Measurements from ENCODE around the gene MCM10. TPM values are rescaled to one million over a fixed set of nuclear protein-coding genes. Genes with fewer than 3 reads are reported as not detected.
"Not testable (repeated sequence)": the region's sequence is repeated elsewhere in the genome, so short reads cannot be mapped to it uniquely, and the experiment has no call there.

Gene MCM10
- total RNA-seq, 1 experiment from 2014 or later: 15.1 TPM

DNA sequence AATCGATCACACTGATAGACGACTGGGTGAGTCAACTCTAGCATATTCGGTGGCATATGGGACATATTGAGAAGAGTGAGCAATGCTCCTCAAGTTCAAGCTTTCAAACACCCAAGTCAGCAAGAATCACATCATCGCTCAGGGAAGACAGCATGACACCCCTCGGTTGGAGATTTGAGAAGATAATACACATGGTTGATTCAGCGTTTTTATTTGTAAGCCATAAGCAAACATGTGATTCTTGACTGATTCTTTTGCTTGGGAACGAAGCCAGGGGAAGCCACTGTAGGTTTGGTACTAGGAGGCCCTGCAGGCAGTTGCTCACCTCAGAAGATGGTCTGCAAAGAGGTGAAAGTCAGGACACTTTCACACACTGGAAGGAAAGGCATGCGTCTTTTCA lies 60.2 kb downstream of the MCM10 start:
- DNase-seq (ENCODE audit: low spot score): no peak

DNA sequence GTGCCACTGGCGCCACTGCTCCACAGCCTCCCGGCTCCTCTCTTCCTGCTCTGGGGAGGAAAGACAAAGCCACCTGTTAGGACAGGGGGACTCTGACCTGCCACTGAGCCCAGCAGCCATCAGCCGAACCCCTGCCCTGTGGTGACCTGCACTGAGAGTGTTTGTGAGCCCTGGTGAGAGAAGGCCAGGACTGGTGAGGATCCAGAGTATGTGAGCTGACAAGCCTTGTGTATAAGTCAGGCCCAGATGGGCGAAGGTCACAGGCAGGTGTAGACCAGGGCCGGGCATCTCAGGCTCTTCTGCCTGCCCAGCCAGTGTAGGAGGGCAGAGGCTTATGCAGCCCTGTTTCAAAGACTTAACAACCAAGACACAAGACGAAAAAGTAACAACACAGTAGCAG lies 60.8 kb downstream of the MCM10 start:
- no peak for DNase-seq (ENCODE audit: low spot score)

DNA sequence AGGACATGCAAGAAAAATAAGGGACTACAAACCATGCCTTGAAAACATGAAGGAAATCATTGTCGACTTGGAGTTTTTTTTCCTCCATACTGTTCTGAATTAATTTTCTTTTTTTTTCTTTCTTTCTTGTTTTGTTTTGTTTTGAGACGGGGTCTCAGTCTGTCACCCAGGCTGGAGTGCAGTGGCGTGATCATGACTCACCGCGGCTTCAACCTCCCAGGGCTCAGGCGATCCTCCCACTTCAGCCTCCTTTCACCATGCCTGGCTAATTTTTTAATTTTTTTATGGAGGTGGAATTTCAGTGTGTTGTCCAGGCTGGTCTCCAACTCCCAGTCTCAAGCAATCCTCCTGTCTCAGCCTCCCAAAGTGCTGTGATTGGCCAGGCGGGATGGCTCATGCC lies 61.2 kb downstream of the MCM10 start:
- no peak for DNase-seq (ENCODE audit: low spot score)

DNA sequence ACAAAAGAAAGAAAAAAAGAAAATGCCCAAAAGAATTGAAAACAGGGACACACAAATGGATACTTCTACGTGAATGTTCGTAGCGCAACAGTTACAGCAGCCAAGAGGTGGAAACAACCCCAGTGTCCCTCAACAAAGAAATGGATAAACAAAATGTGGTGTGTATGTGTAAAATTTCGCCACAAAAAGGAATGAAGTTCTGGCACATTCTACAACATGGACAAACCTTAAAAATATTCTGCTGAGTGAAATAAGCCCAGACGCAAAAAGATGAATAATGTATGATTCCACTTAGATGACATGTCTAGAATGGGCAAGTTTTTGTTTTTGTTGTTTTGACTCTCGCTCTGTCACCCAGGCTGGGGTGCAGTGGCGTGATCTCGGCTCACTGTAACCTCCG lies 61.9 kb downstream of the MCM10 start:
- no peak for DNase-seq (ENCODE audit: low spot score)

DNA sequence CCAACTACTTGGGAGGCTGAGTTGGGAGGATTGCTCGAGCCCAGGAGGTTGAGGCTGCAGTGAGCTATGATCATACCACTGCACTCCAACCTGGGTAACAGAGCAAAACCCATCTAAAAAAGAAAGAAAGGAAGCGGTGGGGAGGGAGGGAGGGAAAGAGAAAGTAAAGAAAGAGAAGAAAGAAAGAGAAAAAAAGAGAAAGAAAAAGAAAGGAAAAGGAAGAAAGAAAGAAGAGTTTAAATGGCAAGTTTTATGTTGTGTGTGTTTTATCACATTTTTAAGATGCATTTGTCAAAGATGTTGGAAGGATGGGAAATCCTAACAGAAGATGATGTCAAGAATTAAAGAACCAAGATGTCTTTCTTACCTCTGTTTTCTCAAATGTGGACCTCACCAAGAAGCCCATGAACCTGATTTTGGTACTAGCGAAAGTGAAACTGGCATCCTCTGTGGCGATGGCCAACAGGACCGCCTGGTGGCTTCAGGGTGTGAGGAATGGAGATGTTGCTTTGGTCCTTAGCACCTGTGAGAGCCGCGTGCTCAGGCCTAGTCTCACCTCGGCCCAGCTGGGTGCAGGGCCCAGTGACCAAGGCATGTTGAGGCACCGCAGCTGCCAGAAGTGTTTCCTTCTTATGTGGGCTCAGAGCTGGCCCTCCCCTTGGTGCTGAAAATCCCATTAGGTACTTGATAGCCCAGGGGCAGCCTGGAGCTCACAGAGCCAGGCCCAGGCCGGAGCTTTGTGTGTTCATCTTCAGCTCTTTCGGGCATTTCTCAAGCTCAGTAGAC lies 63.0 kb downstream of the MCM10 start:
- DNase-seq (ENCODE audit: low spot score): no peak

DNA sequence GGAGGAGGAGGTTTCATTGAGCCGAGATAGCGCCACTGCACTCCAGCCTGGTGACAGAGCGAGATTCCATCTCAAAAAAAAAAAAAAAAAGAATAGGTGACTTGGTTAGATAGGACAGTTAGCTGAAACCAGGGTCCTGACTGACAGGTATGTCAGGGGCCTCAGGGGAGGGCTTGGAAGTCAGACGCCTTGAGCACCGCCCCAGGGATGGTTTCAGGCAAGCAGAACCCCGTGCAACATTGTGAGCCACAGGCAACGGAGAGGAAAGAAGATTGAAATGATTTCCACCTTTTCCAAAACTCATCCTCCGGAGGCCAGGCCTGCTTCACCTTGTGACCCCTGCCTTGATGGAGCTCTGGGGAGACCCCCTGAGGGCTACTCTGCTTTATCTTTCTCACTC lies 64.2 kb downstream of the MCM10 start:
- DNase-seq (ENCODE audit: low spot score): no peak

DNA sequence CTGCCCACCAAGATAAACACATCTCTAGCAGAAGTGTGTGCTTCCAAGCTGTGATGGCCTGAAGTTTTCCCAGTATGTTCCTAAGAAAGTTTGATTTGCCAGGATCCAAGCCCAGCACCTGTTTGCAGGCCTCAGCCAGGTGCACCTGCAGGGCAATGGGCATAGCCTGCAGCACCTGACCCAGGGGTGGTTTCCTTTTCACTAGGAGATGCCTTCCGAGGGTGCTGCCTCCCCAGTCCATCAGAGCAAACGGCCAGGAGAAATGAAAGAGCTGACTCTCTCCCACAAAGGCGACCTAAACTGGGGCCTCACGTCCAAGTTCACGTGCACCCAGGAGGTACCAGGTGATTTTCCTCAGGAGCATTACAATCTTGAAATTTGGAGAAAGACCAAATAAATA lies 65.7 kb downstream of the MCM10 start:
- DNase-seq (ENCODE audit: low spot score): no peak

DNA sequence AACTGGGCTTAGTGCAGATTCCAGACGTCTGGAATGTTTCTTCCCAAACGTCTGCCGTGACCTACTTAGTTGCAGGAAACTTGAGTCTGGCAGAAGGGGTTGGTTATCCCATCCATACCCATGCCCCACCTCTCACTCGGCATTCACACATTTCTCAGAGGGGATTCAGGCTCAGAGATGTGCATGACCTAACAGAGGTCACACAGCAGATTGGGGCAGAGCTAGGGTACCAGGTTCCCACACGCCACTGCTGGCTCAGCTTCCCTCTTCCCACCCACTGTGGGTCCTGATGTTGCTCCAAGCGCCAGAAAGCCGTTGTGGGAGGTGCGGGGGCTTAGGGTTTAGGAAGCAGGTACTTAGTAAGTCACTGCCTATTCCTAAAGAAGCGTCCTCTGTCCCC lies 69.8 kb downstream of the MCM10 start:
- DNase-seq (ENCODE audit: low spot score): no peak

DNA sequence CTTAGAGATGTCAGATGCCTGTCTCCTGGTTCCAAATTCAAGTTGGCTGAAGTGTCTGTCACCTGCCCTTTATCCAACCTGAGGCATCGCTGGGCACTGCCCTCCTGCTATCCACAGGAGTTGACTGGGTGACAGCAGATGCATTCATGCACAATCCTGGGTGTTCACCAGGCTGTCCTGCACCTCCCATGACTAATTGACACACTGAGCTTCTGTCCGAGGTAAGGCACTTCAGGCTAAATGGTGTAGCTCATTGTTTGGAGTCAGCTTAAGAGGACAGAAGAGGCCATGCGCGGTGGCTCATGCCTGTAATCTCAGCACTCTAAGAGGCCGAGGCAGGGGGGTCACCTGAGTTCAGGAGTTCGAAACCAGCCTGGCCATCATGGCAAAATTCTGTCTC lies 70.5 kb downstream of the MCM10 start:
- no peak for DNase-seq (ENCODE audit: low spot score)

DNA sequence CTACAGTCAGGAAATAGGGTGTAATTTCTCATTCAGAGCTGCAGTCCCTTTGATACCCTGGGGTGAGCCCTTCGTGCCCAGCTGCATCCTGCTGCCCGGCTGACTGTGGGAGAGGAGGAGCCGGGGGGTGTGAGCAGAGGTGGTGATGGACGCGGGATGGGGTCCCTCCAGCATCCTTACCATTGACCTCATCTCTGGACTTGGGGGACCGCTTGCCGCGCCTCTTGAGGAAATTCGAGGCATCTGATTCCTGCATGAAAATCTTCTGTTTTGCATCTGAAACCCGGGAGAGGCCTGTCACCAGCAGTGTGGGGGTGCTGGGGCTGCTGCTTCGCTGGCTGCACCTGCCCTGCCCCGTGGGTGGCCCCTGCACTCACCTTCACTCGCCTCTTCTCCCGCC lies 72.0 kb downstream of the MCM10 start:
- DNase-seq (ENCODE audit: low spot score): no peak

DNA sequence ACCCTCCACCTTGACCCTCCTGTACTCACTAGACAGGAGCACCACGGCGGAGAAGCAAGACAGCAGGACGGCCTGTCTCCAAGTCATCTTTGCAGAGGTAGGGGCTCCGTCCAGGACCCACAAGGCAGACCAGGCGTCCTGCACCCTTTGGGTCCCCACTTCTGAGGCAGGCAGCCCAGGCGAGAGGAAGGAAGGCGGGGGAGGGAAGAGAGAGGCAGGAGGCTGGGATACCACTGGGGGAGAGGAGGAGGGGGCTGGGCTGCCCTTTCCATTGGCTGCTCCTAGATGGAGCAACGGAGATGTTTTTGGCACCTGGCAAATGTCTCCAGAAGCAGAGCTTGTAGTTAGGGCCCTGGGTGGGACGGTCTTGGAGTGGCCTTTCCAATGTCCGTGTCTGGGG lies 72.8 kb downstream of the MCM10 start, which contains the start of gene UCMA:
Gene UCMA, minus strand, starts transcription at position 203 of the 400 bp plus-strand sequence. Its CDS starts 116 bp downstream, at position 87.
- DNase-seq (ENCODE audit: low spot score): no peak

DNA sequence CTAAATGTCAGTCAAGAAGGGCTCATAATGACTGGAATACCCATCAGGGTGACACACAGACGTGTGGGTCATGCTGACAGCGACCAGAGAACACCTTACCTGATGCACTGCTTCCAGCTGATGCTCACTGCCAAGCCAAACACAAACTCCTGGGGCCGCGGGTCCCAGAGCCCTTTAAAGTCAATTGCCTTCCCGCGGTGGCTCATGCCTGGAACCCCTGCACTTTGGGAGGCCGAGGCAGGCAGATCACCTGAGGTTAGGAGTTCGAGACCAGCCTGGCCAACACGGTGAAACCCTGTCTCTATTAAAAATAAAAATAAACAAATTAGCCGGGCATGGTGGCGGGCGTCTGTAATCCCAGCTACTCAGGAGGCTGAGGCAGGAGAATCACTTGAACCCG lies 73.4 kb downstream of the MCM10 start:
- not testable (repeated sequence) for DNase-seq (ENCODE audit: low spot score)

DNA sequence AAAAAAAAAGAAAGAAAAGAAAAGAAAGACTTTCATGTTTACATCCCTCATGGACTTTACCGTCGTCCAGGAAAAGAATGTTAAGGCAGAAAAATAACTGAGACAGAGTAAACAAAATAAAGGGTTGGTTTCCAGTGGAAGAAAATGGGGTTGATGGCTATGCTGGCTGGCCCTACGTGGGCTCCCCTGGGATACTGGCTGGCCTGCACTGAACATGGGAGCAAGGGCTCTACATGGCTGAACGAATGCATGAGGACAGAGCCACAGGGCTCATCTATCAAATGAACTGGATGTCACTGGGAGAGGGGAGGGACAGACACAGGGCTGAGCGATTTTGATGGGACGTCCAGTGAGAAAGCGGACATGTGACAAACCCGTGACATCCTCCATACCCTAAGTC lies 75.3 kb downstream of the MCM10 start:
- no peak for DNase-seq (ENCODE audit: low spot score)

DNA sequence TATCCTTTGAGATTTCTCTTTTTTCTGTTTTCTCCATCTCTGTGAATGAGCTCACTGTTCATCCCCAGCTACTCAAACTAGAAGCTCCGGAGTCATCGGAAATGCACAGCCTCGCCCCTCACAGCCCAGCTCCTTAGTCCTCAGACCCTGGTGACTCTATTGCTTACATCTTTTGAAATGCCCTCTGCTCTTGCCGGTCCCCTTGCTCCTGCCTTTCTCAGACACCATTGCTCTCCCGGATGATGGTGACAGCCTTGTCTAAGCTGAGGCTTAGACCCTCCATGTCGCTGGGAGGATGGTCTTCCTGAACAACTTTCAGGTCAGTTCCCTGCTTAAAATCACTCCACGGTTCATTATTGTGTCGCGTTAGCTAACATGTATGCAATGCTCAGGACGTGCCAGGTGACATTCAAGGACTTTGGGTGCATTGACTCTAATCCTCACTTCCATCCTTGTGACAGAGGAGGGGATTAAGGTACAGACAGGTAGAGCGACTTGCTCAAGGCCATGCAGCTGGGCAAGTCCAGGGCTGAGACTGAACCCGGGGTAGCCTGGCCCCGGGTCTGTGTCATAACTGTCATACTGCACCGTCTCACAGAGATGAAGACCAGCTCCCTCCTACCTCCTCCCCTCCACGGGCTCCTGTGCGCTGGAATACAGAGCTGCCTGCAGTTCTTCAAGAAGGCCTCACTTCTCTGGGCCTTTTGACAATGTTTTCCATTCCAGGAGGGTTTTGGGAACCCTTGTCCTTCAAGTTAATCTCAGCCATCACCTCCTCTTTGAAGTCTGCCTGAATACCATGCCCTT lies 77.1 kb downstream of the MCM10 start:
- DNase-seq (ENCODE audit: low spot score): no peak

DNA sequence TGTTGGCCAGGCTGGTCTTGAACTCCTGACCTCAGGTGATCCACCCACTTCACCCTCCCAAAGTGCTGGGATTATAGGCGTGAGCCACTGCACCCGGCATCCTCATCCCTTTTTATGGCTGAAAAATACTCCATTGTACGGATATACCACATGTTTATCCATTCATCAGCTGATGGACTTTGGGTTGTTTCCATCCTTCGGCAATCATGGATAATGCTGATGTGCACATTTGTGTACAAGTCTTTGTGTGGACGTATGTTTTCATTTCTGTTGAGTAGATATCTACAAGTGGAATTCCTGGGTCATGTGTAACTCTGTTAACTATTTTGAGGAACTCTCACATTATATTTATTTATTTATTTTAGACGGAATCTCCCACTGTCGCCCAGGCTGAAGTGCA lies 78.6 kb downstream of the MCM10 start:
- DNase-seq (ENCODE audit: low spot score): no peak

DNA sequence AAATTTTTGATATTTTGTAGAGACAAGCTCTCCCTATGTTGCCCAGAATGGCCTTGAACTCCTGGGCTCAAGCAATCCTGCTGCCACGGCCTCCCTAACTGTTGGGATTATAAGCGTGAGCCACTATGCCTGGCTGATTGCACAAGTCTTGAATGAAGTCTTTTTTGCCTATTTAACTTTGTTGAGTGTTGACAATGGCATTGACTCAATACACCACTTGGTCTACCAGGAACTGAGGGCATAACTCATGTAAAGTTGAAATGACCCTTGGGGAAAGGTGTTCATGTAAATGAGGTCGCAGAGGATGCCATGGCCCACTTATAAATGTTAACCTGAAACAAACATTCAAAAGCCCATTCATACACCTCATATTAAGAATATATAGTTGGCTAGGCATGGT lies 80.3 kb downstream of the MCM10 start:
- no peak for DNase-seq (ENCODE audit: low spot score)

DNA sequence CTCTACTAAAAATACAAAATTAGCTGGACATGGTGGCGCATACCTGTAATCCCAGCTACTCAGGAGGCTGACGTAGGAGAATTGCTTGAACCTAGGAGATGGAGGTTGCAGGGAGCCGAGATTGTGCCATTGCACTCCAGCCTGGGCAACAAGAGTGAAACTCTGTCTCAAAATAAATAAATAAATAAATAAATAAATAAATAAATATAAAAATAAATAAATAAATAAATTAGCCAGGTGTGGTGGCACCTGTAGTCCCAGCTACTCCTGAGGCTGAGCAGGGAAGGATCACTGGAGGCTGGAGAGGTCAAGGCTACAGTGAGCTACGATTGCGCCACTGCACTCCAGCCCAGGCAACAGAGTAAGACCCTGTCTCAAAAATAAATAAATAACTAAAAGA lies 80.9 kb downstream of the MCM10 start:
- DNase-seq (ENCODE audit: low spot score): not testable (repeated sequence)

DNA sequence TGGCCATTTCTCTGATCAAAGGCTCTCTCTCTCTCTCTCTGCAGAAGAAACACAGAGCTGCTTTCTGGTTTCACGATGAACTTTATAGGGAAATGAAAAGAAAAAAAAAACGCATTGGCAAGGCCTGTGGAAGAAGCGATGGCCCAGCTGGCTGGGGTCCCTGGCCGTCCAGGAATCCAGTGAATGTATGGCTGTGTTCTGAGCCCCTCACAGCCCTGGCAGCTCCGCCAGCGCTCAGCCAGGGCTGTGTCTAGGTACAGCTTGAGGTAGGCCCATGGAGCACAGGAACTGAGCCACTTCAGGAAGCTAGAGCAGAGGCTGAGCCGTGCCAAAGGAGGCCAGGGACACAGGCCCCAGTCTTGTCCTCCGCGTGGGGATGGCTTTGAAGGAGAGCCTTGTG lies 85.9 kb downstream of the MCM10 start:
- no peak for DNase-seq (ENCODE audit: low spot score)

DNA sequence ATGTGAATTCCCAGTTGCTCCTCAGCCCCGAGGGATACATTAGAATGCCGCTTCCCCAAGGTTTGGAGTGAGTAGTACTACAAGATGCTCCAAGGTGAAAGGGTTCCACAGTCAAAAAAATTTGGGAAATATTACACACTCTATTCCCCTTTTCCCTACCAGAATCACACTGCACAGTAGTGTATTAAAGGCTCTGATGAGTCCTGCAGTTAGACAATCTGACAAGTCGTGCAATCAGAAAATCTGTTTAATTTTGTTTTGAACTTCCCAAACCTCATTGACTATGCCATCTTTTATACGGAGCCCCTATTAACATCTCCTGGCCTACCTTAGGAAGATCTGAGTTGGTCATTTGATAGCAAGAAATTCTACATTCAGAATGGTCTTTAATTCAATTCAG lies 86.4 kb downstream of the MCM10 start:
- no peak for DNase-seq (ENCODE audit: low spot score)

DNA sequence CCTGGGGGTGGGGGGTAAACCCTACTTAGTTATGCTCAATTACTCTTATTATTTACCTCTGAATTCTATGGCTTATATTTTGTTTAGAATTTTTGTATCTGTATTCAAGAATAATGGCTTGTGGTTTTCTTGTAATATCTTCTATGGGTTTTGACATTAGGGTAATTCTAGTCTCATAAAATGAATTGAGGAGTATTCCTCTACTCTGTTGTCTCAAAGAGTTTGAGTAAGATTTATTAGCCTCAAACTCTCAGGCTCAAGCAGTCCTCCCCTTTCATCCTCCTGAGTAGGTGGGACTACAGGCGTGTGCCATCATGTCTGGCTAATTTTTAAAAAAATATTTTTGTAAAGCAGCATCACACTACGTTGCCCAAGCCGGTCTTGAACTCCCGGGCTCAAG lies 92.4 kb downstream of the MCM10 start:
- DNase-seq (ENCODE audit: low spot score): no peak

DNA sequence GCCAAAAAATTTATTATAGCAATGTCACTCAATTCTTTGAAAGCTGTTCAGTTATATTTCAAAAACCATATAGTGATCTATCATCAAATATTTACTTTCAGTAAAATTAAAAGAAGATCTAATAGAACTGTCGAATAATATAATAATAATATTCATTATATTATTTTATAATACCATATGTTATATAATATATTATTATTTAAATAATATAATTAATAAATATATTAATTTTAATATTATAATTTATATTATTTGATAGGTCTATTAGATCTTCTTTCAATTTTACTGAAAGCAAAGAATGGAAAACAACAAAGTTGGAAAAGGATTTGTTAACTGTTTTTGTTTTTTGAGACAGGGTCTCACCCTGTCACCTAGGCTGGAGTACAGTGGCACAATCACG lies 95.3 kb downstream of the MCM10 start:
- no peak for DNase-seq (ENCODE audit: low spot score)

DNA sequence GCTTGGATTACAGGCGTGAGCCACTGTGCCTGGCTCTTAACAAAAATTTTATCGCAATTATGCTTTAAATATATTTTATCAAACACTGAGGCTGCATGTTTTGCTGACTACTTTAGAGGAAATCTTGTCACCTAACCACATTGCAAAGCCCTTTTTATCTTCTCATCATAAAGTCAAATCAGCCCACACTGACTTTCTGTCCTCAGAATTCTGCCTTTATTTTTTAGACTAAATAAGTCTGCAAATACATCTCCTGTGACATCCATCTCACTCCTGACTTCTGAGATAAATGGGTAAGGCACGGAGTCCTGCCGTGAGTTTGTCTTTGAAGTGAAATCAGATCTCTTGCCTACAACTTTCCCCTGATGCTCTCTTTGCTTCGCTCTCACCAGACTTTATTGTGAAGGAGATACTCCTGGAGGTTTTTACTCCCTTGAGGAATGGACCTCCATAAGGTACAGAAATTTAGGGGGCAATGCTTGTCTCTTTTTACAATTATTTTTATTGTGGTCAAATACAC lies 96.3 kb downstream of the MCM10 start:
- DNase-seq (ENCODE audit: low spot score): no peak
